Colon (tissue), 2 donors: ENCODE measurements around the gene ARHGAP21.

Experiments
- FAIRE-seq: peaks from 2 replicates; lab custom pipeline; 2012; peaks lifted over from hg19 to GRCh38; lab: Jason Lieb, UNC
- donor health status: control.
- donor health status: control.

ARHGAP21 gene

DNA sequence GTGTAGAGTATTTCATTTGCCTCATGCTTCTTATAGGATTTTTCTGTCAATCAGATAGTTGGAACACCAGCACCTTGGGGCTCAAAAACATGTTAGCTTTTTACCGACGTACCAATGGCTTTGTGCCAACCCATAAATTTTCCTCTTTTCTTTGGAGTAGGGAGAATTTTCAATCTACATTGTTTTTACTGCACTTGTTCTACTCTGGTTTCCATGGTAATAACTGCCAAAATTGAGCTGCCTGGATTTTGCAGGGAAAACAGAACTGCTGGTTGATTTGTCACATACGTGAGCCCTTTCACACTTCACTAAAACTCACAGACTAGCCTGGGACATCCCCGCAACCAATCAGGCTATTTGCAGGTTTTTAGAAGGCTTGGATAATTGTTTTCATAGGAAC lies 189.7 kb downstream of the ARHGAP21 start:
- no peak for FAIRE-seq
